GM23338 (cell line): Measurements from ENCODE around the gene ARSB. TPM values are rescaled to one million over a fixed set of nuclear protein-coding genes. Genes with fewer than 3 reads are reported as not detected.

Experiments
- ATAC-seq: fragments of 200-7000 bp; cut with Tn5 transposase; 3 replicates; pipeline ENCODE4 v1.9.1; 2020
- DNase-seq: peaks from one replicate; pipeline ENCODE4 v3.0.0-alpha.2; 2015; ENCODE audit warnings: low spot score
- H2AFZ ChIP-seq: fragments of 200-600 bp; sonication (generic); 2 replicates; pipeline ENCODE4 v1.8.0; 2016; ENCODE audit warnings: antibody characterized with exemption, mild to moderate bottlenecking, moderate library complexity
- H3F3A ChIP-seq: fragments of 200-600 bp; sonication (generic); replicated peaks from 2 replicates; pipeline ENCODE4 v1.8.0; 2017; ENCODE audit warnings: antibody characterized with exemption, mixed run types, low read depth
- H3K27ac ChIP-seq: fragments of 200-600 bp; sonication (generic); 2 replicates; pipeline ENCODE4 v1.6.1; 2016; ENCODE audit warnings: low read depth
- H3K27me3 ChIP-seq: fragments of 200-600 bp; sonication (generic); 2 replicates; pipeline ENCODE4 v1.8.0; 2016; ENCODE audit warnings: mild to moderate bottlenecking, mixed run types, moderate library complexity; ENCODE audit not compliant: insufficient read depth
- H3K36me3 ChIP-seq: fragments of 200-600 bp; sonication (generic); 2 replicates; pipeline ENCODE4 v1.8.0; 2016; ENCODE audit warnings: mild to moderate bottlenecking; ENCODE audit not compliant: insufficient read depth
- H3K4me1 ChIP-seq: fragments of 200-600 bp; sonication (generic); 2 replicates; pipeline ENCODE4 v1.8.0; 2016; ENCODE audit warnings: mild to moderate bottlenecking, moderate library complexity; ENCODE audit not compliant: insufficient read depth
- H3K4me2 ChIP-seq: fragments of 200-600 bp; sonication (generic); 2 replicates; pipeline ENCODE4 v1.7.1; 2017; ENCODE audit warnings: mixed run types
- H3K4me3 ChIP-seq: fragments of 200-600 bp; sonication (generic); 2 replicates; pipeline ENCODE4 v1.6.1; 2016; ENCODE audit warnings: mixed run types
- H3K79me2 ChIP-seq: fragments of 200-600 bp; sonication (generic); replicated peaks from 2 replicates; pipeline ENCODE4 v1.8.0; 2017; ENCODE audit warnings: mild to moderate bottlenecking; ENCODE audit not compliant: insufficient read depth
- H3K9me2 ChIP-seq: fragments of 200-600 bp; sonication (generic); 2 replicates; pipeline ENCODE4 v1.8.0; 2017; ENCODE audit not compliant: insufficient read depth
- H4K20me1 ChIP-seq: fragments of 200-600 bp; sonication (generic); replicated peaks from 2 replicates; pipeline ENCODE4 v1.8.0; 2017; ENCODE audit warnings: mild to moderate bottlenecking; ENCODE audit not compliant: insufficient read depth
- H3K27ac Mint-ChIP-seq: 2 replicates; pipeline ENCODE4 v1.8.0; 2020; ENCODE audit warnings: inconsistent platforms, mild to moderate bottlenecking, moderate library complexity, mixed read lengths
- H3K27me3 Mint-ChIP-seq: 3 replicates; pipeline ENCODE4 v1.8.0; 2022; ENCODE audit warnings: low read depth, mild to moderate bottlenecking, moderate library complexity, mixed read lengths, inconsistent platforms; ENCODE audit not compliant: insufficient read depth, poor library complexity
- H3K36me3 Mint-ChIP-seq: 3 replicates; pipeline ENCODE4 v1.8.0; 2021; ENCODE audit warnings: low read depth, mild to moderate bottlenecking, inconsistent platforms, moderate library complexity, mixed read lengths
- H3K4me1 Mint-ChIP-seq: 3 replicates; pipeline ENCODE4 v1.8.0; 2020; ENCODE audit warnings: mild to moderate bottlenecking, inconsistent platforms, mixed read lengths
- H3K4me3 Mint-ChIP-seq: 3 replicates; pipeline ENCODE4 v1.8.0; 2021; ENCODE audit warnings: moderate library complexity, mild to moderate bottlenecking, inconsistent platforms, mixed read lengths
- H3K9me3 Mint-ChIP-seq: 3 replicates; pipeline ENCODE4 v1.8.0; 2020; ENCODE audit warnings: moderate library complexity, mild to moderate bottlenecking, inconsistent platforms, mixed read lengths
- CREB1 ChIP-seq: fragments of 250-450 bp; sonication (Bioruptor Pico); IDR thresholded peaks from 2 replicates; pipeline ENCODE4 v1.5.0; 2020; ENCODE audit warnings: low read depth, mild to moderate bottlenecking, moderate library complexity
- CTCF ChIP-seq, 2 experiments: fragments of 200-600 bp in 1 of 2; sonication (generic) in 1 of 2; conservative IDR thresholded peaks; 2 replicates each; pipeline versions ENCODE4 v1.5.1 to v1.6.1; 2016 to 2017; ENCODE audit warnings: antibody characterized with exemption in 2 of 2, low read depth in 2 of 2, mild to moderate bottlenecking in 2 of 2, moderate library complexity in 1 of 2
- EZH2 ChIP-seq: fragments of 200-600 bp; sonication (generic); IDR thresholded peaks from one replicate; pipeline ENCODE4 v1.8.0; 2017; ENCODE audit warnings: antibody characterized with exemption, mild to moderate bottlenecking, low read depth; ENCODE audit not compliant: unreplicated experiment
- EZH2phosphoT487 ChIP-seq: fragments of 200-600 bp; sonication (generic); IDR thresholded peaks from one replicate; pipeline ENCODE4 v1.8.1; 2018; ENCODE audit warnings: antibody characterized with exemption; ENCODE audit not compliant: unreplicated experiment
- NANOG ChIP-seq: IDR thresholded peaks from 2 replicates; pipeline ENCODE4 v1.6.1; 2016; ENCODE audit warnings: antibody characterized with exemption, borderline replicate concordance
- POLR2AphosphoS5 ChIP-seq: IDR thresholded peaks from 2 replicates; pipeline ENCODE4 v1.6.1; 2016; ENCODE audit warnings: antibody characterized with exemption, low read depth
- ZNF114 ChIP-seq: fragments of 250-450 bp; sonication (Bioruptor Pico); IDR thresholded peaks from 2 replicates; pipeline ENCODE4 v1.5.0; 2020; ENCODE audit warnings: mild to moderate bottlenecking, moderate library complexity
- ZNF331 ChIP-seq: fragments of 250-450 bp; sonication (Bioruptor Pico); IDR thresholded peaks from 2 replicates; pipeline ENCODE4 v1.5.0; 2020; ENCODE audit warnings: low read depth, mild to moderate bottlenecking, moderate library complexity
- polyA plus RNA-seq: library from polyadenylated mRNA; unstranded; fragments of >200 nt; fragmentation: Nextera tagmentation; extraction: Ambion mirVana; gene quantifications from 2 replicates; pipeline ENCODE4 v1.2.1, GENCODE V29; 2016
- total RNA-seq: library from RNA; depleted of rRNA; stranded (reverse); fragments of >200 nt; shearing (Covaris generic); gene quantifications from 2 replicates; pipeline ENCODE4 v1.2.3, GENCODE V29; 2014
- TF ChIP-seq, protein P1 (sequence below): IDR thresholded peaks from one replicate; pipeline ENCODE4 v1.6.1; 2018; ENCODE audit warnings: antibody characterized with exemption; ENCODE audit not compliant: unreplicated experiment

ARSB gene
- total and polyA plus RNA-seq, 2 experiments from 2014 or later, result 7.4 to 24.6 TPM

DNA sequence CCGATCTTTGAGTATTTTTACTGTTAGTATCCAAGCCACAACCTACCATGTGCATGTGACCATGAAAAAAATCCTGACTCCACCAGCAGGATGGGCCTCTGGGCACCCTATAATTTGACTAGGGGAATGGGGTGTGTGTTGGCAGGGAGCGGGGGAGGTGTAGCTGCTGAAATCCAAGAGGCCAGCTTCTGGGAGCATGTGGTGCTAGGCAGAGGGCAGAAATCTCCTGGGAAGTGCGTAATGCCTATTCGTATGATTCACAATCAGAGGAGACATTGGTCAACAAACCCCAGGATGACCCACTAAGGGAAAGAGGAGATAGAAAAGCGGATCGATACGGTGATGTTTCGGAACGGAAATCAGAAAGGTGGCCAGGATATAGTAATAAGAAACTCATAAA is 149.9 kb downstream of the ARSB start (continued):
- TF ChIP-seq, protein P1, sequence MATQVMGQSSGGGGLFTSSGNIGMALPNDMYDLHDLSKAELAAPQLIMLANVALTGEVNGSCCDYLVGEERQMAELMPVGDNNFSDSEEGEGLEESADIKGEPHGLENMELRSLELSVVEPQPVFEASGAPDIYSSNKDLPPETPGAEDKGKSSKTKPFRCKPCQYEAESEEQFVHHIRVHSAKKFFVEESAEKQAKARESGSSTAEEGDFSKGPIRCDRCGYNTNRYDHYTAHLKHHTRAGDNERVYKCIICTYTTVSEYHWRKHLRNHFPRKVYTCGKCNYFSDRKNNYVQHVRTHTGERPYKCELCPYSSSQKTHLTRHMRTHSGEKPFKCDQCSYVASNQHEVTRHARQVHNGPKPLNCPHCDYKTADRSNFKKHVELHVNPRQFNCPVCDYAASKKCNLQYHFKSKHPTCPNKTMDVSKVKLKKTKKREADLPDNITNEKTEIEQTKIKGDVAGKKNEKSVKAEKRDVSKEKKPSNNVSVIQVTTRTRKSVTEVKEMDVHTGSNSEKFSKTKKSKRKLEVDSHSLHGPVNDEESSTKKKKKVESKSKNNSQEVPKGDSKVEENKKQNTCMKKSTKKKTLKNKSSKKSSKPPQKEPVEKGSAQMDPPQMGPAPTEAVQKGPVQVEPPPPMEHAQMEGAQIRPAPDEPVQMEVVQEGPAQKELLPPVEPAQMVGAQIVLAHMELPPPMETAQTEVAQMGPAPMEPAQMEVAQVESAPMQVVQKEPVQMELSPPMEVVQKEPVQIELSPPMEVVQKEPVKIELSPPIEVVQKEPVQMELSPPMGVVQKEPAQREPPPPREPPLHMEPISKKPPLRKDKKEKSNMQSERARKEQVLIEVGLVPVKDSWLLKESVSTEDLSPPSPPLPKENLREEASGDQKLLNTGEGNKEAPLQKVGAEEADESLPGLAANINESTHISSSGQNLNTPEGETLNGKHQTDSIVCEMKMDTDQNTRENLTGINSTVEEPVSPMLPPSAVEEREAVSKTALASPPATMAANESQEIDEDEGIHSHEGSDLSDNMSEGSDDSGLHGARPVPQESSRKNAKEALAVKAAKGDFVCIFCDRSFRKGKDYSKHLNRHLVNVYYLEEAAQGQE, result no peak
- TF ChIP-seq POLR2AphosphoS5 (no peak), EZH2phosphoT487 (no peak), EZH2 (no peak), ZNF114 (CRISPR knock-in tag) (no peak), ZNF331 (CRISPR knock-in tag) (no peak), CTCF (conservative IDR thresholded peaks at IDR 0.05; ENCODE audit: low read depth in 2 of 2) (no peak), CREB1 (CRISPR knock-in tag) (no peak)

DNA sequence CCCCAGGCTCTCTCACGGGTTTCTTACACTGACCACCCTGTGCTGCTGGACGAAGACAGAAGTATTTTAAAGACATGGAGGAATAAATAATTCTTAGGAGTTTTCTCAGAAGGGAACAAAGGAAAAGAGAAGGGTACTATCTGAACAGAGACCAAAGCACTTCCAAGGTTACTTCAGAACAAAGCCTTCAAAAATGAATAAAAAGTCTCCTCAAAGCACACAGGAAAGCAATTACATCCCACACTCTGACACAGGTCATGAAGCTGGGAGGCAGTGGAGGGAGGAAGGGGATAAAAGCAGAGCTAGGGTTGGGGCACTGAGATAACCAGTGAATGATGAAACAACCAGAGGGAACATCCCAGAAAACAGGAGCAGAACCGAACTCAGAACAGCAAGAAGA is 151.8 kb downstream of the ARSB start:
- H3K9me2 ChIP-seq, result no peaks in the 10 kb centered on the region
- H3K4me2 ChIP-seq, result no peak overlapping the region
- H3K4me3 ChIP-seq, result no peak overlapping the region
- peaks cover 3% of the 10 kb centered on the region; the same call in 2 of the 3 replicates for H3K9me3 Mint-ChIP-seq
- no peaks in the 10 kb centered on the region for H3K4me1 ChIP-seq
- no peaks in the 10 kb centered on the region for H4K20me1 ChIP-seq
- H3K36me3 ChIP-seq, result no peaks in the 10 kb centered on the region
- no peaks in the 10 kb centered on the region for H3F3A ChIP-seq
- peaks cover 2% of the 10 kb centered on the region for H3K27me3 Mint-ChIP-seq
- H3K36me3 Mint-ChIP-seq, result no peaks in the 10 kb centered on the region
- H3K4me1 Mint-ChIP-seq, result peaks cover 14% of the 10 kb centered on the region; the same call in 2 of the 3 replicates
- no peaks in the 10 kb centered on the region for H3K27me3 ChIP-seq
- no peak overlapping the region for H3K4me3 Mint-ChIP-seq
- DNase-seq (no peak), ATAC-seq (no peak)
- no peak overlapping the region for H2AFZ ChIP-seq
- 0 out of 2 replicates have a peak overlapping the region, but pooled peaks have one; percentile 6 for H3K27ac ChIP-seq
- H3K27ac Mint-ChIP-seq, result no peak overlapping the region
- TF ChIP-seq, protein P1, result no peak
- TF ChIP-seq NANOG (no peak), CREB1 (CRISPR knock-in tag) (no peak)
- no peaks in the 10 kb centered on the region for H3K79me2 ChIP-seq
